CD4-positive, alpha-beta T cell treated with Interleukin-21 for 1 hour (primary cell): Measurements from ENCODE around the gene UVRAG.

Source experiments
- DNase-seq: peaks from one replicate; pipeline ENCODE4 v3.0.0-alpha.2; 2020

Gene UVRAG

DNA sequence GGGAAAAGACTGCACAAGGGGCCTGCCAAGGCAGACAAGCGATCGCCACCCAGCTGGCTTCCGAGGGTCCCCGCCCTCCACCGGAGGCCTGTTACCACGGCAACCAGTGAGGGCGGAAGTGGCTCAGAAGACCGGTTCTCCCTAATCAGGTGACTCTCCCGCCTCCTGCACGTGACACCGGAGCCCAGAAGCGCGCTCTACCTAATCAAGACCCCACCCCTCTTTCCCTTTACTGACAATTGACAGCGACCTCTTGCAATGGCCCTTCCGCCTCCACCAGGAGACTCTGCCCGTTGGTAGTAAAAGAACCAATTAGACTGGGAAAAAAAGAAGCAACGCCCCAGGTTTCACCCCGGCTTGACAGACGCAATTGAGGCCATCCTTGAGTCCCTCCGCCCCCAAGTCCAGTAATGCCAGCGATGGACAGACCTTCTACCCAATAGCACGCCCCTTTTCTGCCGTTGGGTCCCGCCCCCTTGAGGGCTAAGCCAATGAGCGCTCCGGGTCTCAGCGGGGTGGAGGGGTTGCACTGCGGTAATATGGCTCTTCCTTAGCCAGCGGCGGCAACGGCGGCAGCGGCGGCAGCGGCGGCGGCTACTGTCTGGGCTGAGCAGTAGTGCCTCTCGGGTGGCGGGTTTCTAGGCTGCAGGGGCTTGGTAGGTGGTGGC, at the start of gene UVRAG:
Gene UVRAG, plus strand, starts transcription at position 534 of the 668 bp plus-strand sequence. CDS start 198 bp downstream, outside the sequence.
- peak; percentile 99 for DNase-seq

DNA sequence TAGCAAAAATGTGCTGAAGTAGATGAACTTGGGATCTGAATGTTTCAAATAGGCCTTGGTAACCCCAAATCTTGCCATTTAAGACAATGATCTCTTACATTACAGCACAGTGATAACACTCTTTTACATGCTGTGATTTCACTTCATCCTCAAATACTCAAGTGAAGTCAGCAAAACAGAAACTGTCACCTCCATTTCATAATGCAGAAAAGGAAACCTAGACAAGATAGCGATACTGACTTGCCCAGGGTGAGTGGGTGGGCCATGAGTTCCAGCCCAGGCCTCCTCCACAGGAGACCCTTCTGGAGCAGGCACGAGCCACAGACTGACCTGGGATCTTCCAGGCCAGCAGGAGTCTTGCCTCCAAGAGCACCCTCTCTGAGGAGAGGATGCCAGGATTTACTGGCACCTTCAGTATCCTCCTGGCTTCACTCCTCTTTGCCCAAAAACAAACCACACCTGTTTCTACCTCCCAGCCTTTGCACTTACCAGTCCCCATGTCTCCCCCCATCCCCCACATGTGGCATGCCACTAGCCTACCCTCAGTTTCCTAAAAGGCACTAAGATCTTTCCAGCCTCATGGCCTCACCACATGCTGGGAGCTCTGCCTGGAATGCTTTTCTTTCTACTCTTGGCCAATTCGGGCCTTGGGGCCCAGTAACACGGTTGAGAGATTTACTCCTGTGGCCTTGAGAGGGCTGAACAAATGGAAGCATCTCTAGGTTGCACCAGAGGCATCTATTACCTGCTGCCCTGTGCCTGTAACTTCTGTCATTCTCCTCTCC, 48.4 kb upstream of the UVRAG start:
- no peak for DNase-seq

DNA sequence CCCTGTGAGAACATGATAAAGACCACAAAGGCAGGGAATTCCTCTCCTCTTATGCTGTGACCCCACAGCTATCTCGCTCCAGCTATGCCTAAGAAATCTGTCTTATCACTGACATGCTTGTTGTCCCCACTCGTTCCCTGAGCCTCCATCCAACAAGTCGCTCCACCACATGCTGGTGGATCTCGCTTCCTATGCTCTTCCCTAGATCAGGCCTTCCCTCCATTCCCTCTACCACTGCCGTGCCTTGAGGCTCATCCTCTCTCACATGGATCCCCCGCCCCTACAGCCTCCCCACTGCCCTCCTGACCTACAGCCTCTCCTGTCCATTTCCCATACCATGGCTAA, 47.8 kb upstream of the UVRAG start:
- DNase-seq: no peak

DNA sequence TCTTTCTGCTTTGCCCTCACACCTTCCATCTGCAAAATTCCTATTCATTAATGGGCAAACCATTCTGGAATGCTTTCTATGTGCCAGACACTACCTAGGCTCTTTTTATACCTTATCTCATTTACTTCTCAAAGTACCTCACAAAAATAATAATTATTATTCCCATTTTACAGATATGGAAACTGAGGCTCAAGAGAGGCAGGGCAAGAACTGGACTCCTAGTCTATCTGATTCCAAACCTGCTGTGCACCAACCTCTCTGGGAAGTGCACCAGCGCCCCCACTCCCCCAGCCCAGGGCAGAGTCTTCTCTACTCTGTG, 47.3 kb upstream of the UVRAG start:
- DNase-seq: no peak

DNA sequence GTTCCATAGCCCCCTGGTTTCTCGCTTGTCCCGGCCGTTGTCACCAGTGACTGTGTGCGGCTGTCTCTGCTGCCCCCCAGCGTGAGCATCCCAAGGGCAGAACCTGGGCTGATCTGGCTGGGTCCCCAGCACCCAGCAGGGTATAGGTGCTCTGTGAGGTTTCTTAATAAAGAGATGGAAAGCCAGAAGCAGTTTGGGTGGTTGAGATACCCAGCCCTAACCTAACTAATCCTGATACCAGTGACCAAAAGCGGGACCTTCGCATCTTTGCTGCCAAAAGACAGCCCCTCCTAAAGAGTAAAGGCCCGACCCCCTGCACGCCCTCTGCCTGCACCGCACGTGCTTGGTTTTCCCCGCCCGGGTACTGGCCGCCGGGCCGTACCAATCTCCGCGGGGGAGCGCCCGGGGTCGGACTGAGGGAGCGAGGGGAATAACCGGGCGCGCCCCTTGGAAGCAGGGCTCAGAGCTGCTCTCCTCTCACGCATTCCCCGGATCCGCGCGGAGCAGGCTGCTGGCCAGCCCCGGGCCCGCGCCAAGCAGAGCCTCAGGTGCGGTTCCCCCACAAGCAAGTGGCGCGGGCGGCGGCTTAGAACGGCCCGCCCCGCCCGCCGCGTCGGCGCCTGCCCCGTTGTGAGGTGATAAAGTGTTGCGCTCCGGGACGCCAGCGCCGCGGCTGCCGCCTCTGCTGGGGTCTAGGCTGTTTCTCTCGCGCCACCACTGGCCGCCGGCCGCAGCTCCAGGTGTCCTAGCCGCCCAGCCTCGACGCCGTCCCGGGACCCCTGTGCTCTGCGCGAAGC, 46.7 kb upstream of the UVRAG start, which contains the start of gene DGAT2:
Gene DGAT2, plus strand, starts transcription at position 667 of the 797 bp plus-strand sequence. CDS start 214 bp downstream, outside the sequence.
- DNase-seq: peak; percentile 74

DNA sequence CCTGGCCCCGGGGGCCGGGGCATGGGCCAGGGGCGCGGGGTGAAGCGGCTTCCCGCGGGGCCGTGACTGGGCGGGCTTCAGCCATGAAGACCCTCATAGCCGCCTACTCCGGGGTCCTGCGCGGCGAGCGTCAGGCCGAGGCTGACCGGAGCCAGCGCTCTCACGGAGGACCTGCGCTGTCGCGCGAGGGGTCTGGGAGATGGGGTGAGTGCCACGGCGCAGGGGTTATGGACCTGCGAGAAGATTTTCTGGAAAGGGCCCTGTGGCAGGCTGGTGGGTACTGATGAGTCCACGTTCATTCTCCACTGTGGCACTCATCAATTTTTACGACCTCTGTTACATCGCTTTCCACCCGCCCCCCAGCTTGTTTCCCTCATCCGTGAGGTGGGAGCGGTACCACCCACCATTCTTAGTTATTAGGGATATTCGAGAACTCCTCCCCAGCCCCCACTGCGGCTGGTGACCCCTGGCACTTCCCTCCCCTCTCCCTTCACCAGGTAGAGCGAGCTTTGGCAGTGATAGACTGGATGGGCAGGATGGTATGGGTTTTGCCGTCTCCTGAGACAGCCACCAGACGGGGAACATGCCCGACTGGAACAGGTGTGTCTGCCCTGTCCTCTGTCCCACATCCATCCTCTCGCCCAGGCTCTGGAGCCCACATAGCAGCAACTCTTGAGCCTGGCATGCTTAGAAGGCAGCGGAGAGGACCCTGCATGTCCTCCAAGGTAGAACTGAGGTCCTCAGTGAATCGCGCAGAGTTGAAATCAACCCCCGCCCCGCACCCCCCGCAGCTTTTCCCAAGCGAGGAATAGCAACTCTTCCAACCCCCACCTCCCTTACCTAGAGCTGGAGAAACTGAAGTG, 45.9 kb upstream of the UVRAG start:
- DNase-seq: no peak

DNA sequence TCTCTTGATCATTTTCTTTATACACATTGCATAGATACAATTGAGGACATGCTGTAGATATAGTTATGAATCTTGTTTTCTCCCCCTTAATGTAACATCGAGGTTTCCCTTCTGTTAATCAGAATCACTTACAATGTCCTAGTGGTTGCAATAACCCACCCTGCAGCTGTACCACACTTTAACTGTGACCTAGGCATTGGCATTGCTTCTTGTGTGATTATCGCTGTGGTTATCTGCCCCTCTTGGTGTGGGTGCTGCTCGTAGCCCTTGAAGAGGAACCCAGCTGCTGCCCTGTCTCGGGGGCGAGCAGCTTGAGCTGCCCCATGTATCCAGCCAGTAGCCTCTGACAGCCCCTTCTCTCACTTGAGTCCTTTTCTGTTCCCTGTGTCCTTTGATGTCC, 44.9 kb upstream of the UVRAG start:
- no peak for DNase-seq

DNA sequence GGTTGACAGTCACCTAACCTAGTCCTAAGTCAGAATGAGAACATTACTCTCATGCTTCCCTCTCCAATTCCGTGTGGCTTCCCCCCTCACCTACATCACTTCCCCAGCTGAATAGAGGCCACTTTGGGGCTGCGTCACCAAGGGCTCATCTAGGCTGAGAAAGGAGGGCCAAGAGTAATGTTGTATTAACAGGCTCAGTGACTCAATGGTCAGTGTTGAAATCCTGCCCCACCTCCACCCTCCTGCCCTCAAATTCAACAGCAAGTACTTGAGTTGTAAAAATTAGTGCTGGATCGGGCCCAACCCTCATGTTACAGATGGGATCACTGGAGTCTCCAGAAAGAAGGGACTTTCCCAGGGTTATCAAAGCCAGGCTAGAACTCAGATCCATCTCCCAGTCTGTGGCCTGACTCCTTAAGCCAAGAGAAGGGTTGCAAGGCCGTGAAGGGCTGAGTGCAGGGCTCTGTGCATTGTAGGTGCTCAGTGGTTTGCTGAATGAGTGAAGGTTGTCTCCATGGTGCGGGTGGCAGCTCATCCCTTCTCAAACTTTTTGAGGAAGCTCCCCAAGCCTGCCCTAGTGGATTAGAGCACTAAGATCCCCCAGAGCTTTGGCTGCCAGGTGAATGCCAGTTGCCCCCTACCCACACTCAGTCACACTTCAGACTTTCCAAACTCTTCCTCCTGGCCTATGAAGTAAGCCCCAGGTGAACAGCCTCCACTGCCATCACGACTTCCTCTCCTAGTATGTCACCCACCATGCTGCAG, 43.2 kb upstream of the UVRAG start:
- DNase-seq: no peak

DNA sequence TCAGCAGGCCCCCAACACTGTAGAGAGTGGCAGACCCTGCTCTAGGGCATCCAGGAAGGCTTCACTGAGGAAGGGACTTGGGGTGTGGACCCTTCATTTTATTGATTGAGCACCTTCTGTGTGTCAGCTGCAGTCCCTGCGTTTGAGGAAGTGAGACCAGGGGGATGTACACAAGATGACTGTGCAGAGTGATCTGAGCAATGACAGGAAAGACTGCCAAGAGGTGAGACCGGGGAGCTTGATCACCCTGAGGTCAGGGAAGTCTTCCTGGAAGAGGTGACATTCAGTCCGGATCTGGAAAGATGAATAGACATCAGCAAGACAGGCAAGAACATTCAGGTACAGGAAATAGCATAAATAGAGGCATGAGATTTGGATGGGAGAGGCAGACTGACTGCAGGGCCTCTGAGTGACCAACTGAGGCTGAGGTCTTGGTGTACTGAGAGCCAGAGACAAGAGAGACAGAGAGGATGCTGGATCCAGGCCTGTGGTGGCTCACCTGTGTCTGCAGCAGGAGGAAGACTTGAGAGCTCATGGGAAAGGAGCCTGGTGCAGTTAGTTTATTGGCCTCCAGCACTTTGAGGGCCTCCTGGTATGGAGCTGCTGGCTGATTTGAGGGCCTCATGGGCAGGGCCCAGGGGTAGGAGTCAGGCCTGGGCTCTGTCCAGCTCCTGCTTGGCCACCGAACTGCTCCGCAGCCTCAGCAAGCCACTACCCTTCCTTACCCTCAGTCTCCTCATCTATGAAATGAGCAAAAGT, 41.2 kb upstream of the UVRAG start:
- DNase-seq: no peak

DNA sequence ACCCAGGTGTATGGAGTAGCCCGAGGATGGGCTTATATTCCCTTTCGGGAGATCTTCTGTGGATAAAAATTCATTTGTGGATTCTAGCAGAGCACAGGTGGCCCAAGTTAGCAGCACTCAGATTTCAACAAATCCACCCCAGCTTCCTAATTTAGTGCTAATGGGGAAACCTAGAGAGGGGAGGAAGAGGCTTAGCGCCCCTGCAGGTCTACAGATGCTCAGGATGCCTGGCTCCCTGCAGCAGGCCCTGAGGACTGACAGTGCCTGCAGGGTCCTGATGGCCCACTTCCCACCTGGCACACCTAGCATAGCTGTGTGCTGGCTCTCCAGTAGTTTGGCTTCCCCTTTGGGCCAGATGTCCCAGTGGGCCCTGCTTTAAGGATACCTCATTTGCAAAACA, 40.0 kb upstream of the UVRAG start:
- no peak for DNase-seq

DNA sequence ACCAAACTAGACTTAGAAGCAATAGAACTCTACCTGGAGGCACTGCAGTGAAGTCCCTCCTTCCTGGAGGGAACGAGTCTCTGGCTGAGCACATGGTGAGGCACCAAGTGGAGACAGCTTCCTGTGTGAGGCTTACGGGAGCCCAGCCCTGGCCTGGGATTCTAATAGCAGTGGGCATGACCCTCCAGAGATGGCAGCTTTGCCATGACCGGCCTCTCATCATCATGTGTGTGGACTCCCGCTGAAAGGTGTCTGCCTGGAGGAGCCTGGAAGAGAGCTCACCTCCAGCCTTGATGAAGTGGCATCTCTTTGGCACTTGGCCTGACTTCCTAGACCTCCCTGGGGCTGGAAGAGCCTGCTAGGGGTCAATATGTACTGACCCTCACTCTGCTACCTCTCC, 38.5 kb upstream of the UVRAG start:
- DNase-seq: no peak

DNA sequence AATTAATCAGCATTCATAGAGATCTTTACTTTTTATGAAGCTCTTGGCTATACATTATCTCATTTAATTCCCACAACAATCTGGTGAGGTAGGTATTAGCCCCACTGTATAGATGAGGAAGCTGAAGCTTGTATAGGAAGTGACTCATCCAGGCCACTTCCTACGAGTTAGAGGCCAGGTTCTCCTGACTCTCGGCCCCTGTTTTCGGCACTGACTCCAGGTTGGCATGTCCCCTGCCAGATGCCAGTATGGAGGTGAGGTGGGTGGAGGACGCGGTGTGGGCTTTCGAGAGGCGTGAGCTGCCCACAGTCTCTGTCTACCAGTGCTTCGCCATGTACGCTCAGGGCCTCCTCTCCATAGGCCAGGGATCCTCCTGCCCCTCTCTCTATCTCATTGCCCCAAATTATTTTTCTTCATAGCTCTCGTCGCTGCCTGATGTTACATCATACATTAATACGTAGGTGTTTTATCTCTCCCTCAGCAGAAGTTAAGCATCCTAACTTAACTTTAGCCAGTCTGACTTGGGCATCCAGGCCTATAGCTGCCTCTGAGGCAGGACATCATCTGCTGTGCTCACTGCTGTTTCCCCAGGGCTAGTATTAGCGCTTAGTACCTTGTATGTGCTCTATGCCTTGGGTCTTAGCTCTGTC, 37.4 kb upstream of the UVRAG start:
- DNase-seq: no peak

DNA sequence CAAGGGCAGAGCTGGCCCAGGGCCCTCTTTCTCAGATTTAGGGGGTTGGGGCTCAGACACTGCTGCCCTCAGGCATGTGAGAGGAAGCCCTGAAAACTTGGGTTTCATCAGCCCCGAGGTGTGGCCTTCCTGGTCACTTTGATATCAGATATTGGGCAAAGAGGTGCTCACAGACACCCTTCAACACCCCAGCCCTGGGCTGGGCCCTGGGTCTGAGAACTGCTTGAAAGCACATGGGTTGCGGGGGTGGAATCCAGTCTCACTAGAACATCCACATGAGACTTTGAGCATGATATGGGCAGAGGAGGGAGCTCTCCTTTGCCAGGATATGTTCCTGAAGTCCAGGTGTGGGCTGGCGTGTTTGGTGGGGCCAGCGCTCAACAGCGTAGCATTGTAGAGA, 36.0 kb upstream of the UVRAG start:
- no peak for DNase-seq

DNA sequence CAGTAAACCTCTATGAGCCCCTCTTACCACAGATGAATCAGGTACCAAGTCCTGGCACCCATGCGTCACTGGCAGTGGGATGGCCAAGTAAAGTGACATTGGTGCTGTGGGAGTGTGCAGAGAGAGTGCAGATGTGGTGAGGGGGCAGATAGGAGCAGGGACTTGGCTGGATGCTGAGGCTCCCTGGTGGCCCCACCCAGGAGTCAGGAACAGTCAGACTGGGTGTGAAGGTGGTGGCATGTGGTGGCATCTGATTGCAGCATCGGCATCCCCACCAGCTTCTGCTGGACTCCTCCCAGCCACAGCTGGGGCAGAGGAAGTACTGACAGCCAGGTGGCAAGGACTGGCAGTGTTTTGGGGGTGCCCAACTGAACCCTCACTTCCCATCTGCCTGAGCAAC, 35.0 kb upstream of the UVRAG start:
- DNase-seq: no peak

DNA sequence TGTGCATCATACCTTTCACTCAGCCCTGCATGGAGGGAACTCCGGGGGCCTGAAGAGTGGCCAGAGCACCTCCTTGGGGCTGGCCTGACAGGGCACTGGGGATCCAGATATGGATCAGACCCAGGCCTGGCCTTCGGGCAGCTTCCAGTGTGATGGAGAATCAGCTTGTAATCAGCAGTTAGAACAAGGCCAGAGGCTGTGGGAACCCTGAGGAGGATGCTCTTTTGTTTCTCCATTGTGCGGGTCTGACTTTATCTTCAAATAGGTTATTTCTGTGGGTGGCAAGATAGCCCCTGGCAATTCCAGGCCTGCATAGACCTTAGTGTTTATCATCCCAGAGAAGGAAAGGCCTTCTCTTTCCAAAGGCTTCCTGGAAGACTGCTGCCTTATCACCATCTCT, 34.1 kb upstream of the UVRAG start:
- no peak for DNase-seq

DNA sequence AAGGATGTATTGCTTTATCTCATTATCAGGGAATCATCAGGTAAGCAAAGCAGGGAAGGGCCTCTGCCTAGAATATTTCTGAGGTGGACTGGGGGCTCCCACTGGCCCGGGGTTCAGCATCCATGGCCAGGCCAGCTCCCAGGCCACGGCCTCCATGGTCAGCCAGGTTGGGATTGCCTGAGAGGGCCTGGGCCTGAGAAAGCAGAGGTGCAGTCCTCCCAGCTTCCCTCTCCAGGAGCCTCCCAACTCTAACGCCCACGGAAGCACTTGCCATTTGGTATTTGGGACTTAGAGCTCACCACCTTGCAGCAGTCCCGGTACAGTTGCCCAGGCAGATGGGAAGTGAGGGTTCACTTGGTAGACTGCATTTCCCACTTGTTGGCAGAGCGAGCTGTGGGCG, 33.7 kb upstream of the UVRAG start:
- DNase-seq: no peak

DNA sequence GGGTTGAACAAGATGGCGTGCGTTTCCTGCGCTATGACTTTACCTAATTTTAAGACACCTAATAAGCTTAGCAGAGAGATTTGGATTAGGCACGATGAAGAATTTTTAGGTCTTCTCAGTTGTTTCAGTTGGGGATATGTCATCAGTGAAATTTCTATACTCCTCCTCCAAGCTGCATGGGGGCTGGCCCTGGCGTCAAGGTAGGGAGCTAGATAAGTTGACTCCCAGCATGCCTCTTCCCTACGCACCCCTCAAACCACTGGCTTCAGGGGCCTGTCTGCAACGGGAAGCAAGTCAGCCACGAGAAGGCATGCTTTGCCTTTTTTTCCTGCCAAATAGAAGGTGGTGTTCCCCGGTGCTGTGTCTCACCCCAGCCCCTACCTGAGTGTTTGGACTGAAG, 33.2 kb upstream of the UVRAG start:
- DNase-seq: no peak

DNA sequence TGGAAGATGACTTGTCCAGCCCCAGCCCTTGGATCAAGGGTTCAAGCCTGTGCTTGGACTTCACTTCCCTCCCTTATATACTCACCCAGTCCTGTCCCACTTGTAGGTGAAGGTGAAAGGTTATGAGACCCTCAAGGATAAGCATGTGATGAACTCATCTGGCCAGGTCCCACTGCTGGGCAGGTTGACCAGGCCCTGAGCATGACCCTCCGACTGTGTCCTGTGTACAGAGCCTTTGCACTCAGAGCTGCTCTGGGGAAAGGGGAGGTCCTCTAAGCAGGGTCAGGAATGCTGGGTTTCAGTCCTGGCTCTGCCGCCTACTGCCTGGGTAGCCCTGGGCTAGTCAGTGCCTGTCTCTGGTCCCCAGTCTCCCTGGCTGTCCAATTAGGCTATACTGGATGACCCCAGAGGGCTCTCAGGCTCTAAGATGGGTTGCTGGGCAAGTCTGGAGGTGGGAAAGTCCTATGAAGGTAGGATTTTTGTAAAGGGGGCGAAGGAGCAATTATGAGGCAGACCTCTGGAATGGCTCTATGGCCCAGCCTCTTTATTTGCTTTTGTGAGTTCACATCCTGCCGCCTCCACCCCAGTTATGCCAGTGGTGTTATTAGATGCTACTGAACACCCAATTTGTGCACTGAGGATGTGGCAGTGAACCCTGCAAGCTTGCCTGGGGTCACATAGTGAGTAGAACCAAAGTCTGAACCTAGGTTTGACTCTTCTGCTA, 32.3 kb upstream of the UVRAG start:
- DNase-seq: no peak

DNA sequence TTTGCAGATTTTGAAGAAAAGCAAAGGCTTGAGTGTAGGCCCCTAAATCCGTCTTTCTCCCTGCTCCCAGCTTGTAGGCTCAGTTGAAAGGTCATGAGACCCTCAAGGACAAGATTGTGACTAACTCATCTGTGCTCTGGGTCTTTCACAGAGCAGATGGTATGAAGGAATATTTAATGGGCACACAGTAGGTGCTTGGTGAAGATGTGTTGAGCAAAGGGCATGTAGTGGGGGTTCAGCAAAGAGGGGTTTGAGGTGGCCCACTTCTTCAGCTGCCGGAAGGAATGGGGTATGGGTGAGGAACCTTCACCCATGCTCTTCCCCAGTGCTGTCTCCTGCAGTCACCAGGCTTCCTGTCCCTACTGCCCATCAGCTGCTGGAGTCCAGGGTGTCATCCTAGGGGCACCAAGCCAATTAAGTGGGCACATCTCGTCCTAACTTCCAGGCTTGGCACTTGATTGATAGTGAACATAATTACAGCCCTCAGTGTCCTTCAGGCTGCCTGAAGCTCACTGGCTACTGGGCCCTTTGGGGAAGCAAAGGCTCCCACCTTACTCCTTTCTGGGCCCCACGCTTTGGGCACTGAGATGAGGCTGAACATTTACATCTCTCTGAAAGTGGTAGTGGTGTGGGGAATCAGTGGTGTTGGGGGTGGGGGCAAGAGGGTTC, 31.5 kb upstream of the UVRAG start:
- no peak for DNase-seq

DNA sequence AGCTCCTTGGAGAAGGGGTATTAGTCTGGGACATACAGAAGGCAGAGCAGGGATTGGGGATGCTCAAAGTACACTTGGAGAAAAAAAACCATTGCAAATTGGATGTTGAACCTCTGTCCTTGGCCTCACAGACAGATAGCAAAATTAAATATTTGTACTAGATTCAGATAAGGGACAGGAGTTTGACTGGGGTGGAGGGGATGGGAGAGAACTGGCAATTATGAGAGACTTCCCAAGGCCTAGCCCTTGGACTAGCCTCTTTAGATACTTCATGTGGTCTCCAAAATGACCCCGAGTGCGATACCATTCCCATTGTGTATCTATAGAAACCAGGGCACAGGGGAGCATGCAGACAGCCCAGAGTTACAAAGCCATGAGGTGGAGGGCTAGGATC, 30.9 kb upstream of the UVRAG start:
- no peak for DNase-seq
